ENCODE measurements around the gene TTBK2. TPM values are rescaled to one million over a fixed set of nuclear protein-coding genes. Genes with fewer than 3 reads are reported as not detected.

TTBK2 gene
- total and polyA plus RNA-seq, 10 of the 15 experiments (the other 5 are each of a cell fraction or from before 2014, with no cell fraction given), result 0.66 to 9.1 (median 3.7) TPM

DNA sequence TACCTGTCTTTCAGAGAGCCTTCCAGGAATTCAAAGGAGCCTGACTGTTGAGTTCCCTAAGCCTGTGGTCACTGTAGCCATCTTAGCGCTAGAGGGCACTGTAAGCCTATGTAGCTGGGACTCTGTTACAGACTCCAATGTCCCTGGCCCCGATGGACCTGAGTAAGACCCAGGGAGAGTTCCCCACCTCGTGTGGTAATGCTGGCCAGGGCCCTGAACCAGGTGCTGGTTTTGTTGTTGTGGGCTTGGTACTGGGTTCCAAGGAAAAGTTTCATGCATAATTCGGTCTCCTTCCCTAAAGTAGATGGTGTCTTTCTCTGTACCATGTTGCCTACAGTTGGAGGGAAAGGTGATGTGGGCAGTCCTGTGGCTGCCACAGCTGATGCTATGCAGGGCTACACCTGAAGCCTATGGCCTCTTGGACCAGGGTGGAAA is 216.1 kb downstream of the TTBK2 start:
- FAIRE-seq (peak; percentile 69), DNase-seq (ENCODE audit: low read depth, low spot score) (peak; percentile 24), ATAC-seq (peak; percentile 100)
- Histone ChIP-seq H3K4me3 (no peak overlapping the region), H3K9ac (ENCODE audit: control insufficient read depth, insufficient read depth, low read length) (no peak overlapping the region), H3K27me3 (replicated peaks in 1 of 2; ENCODE audit: control insufficient read depth in 2 of 2, insufficient read depth in 2 of 2, low read length in 1 of 2) (no peaks in the 10 kb centered on the region), H3K79me2 (ENCODE audit: control insufficient read depth, insufficient read depth, low read length) (no peaks in the 10 kb centered on the region), H3K4me1 (ENCODE audit: control insufficient read depth, insufficient read depth, low read length) (no peaks in the 10 kb centered on the region), H3K36me3 (ENCODE audit: control insufficient read depth in 2 of 2, insufficient read depth in 2 of 2, low read length in 1 of 2) (no peaks in the 10 kb centered on the region; a peak in 1 of 4 replicates), H3K4me2 (ENCODE audit: control insufficient read depth, insufficient read depth) (no peak overlapping the region), H4K20me1 (ENCODE audit: control insufficient read depth, insufficient read depth) (no peaks in the 10 kb centered on the region), H2AFZ (ENCODE audit: control insufficient read depth, low read depth, low read length) (peak overlapping the region; percentile 65; the same call in 1 of the 2 replicates), H3K27ac (ENCODE audit: control insufficient read depth, insufficient read depth) (no peak overlapping the region), H3K9me3 (replicated peaks; ENCODE audit: control insufficient read depth, insufficient read depth, low read length) (no peaks in the 10 kb centered on the region)
- POLR2A ChIA-PET, result no interaction called here
- TF ChIP-seq CTCF (IDR thresholded peaks at IDR 0.05 in 2 of 3, conservative IDR thresholded peaks at IDR 0.05 in 1 of 3; ENCODE audit: control insufficient read depth in 2 of 3, extremely low read depth in 1 of 3, insufficient read depth in 1 of 3, low read depth in 3 of 3, low read length in 3 of 3) (peak; percentile 87 to 89 (median 89)), YY1 (IDR thresholded peaks at IDR 0.05; ENCODE audit: low read depth, low read length) (0 out of 2 replicates have a peak, but pooled peaks have one; percentile 37), WRNIP1 (IDR thresholded peaks at IDR 0.05; ENCODE audit: borderline replicate concordance, low read depth, low read length) (no peak), STAT3 (IDR thresholded peaks at IDR 0.05; ENCODE audit: low read depth, low read length) (no peak), IKZF2 (IDR thresholded peaks at IDR 0.05) (no peak), SMC3 (IDR thresholded peaks at IDR 0.05; ENCODE audit: borderline replicate concordance, low read length) (peak; percentile 82), TCF7 (IDR thresholded peaks at IDR 0.05; ENCODE audit: borderline replicate concordance) (no peak), RUNX3 (IDR thresholded peaks at IDR 0.05; ENCODE audit: low read length) (peak; percentile 94), IRF4 (IDR thresholded peaks at IDR 0.05; ENCODE audit: low read depth, low read length) (0 out of 2 replicates have a peak, but pooled peaks have one; percentile 17), CBFB (IDR thresholded peaks at IDR 0.05; ENCODE audit: low read depth) (peak; percentile 60; the same call in 1 of the 2 replicates), ZNF217 (IDR thresholded peaks at IDR 0.05) (no peak), E2F4 (IDR thresholded peaks at IDR 0.05; ENCODE audit: low read depth, low read length) (no peak), RAD21 (IDR thresholded peaks at IDR 0.05; ENCODE audit: insufficient read depth, low read depth, low read length) (peak; percentile 95)
- in situ Hi-C loops (cut with MboI), result loop anchor here (10.0 kb wide), 1 partner anchor 220 kb away; the partner anchor contains the start of gene TTBK2
- CTCF ChIA-PET, result interaction anchor here (0.9 to 4.8 kb wide), 6 partner anchors 9 to 499 kb away, joined by 3 to 75 read pairs (median 8); no protein-coding TSS in a partner anchor
- SMC1A ChIA-PET (ENCODE audit: uncharacterized antibody, unreplicated experiment), result interaction anchor here (0.5 to 2.0 kb wide), 4 partner anchors 186 to 581 kb away, joined by 3 to 11 read pairs (median 4); no protein-coding TSS in a partner anchor
- RAD21 ChIA-PET (ENCODE audit: unreplicated experiment), result interaction anchor here (3.2 to 3.3 kb wide), 2 partner anchors 217 to 222 kb away, joined by 8 to 22 read pairs; no protein-coding TSS in a partner anchor
- 22% methylated on average over 4 of the region's 4 CpGs for WGBS (ENCODE audit: insufficient coverage, insufficient replicate concordance, low lambda C conversion rate, missing lambda C conversion rate)
- intact Hi-C loops (cut with micrococcal nuclease; ENCODE audit: unreplicated experiment), result loop anchor here (1.0 to 2.0 kb wide), 4 partner anchors 214 to 581 kb away; no protein-coding TSS in a partner anchor
- no TSS peak for BruUV-seq (replicated peaks)
